RWPE1 (cell line): ENCODE data around the gene FRA10AC1.
"Not testable (repeated sequence)": the region's sequence is repeated elsewhere in the genome, so short reads cannot be mapped to it uniquely, and the experiment has no call there.

ENCODE experiments used
- CTCF ChIA-PET: fragments of 350-600 bp; sonication (Branson Sonifier 250); formaldehyde crosslinking; extraction: SDS; loops from one replicate; lab custom pipeline; 2021; lab: Yijun Ruan, JAX
- POLR2A ChIA-PET: fragments of 400-600 bp; formaldehyde crosslinking; extraction: SDS; loops from one replicate; lab custom pipeline; 2020; ENCODE audit warnings: antibody characterized with exemption; ENCODE audit not compliant: low non-redundant PET; lab: Yijun Ruan, JAX
- DNase-seq: peaks from one replicate; pipeline ENCODE4 v3.0.0; 2012; ENCODE audit warnings: low spot score
- H3K27ac ChIP-seq: fragments of 450-650 bp; 2 replicates; pipeline ENCODE4 v1.5.1; 2017
- TF ChIP-seq, protein P1 (sequence below): fragments of 450-650 bp; conservative IDR thresholded peaks from 2 replicates; pipeline ENCODE4 v1.5.1; 2017; ENCODE audit warnings: low read depth, mild to moderate bottlenecking

The FRA10AC1 gene

DNA sequence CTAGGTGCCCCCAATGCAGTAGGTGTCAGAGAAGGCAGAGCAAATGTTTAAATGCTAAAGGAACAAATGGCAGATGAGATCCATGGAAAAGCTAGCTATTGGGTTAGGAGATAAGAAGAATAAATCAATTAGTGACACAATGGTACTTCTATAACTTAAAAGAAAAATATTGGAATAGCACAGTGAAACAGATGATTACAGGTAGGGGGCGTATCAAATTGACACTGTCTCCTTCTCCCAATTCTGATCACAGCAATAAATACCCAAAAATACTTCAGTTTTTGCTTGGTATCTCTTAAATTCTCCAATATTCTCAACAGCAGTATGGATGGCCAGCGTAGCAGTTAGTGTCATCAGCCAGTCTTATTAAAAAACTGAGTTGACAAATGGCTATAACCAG lies 5.2 kb downstream of the FRA10AC1 start:
- CTCF ChIA-PET, result interaction anchor here (0.6 to 1.1 kb wide), 3 partner anchors 10 to 199 kb away, joined by 3 read pairs; no protein-coding TSS in a partner anchor
- TF ChIP-seq, protein P1, sequence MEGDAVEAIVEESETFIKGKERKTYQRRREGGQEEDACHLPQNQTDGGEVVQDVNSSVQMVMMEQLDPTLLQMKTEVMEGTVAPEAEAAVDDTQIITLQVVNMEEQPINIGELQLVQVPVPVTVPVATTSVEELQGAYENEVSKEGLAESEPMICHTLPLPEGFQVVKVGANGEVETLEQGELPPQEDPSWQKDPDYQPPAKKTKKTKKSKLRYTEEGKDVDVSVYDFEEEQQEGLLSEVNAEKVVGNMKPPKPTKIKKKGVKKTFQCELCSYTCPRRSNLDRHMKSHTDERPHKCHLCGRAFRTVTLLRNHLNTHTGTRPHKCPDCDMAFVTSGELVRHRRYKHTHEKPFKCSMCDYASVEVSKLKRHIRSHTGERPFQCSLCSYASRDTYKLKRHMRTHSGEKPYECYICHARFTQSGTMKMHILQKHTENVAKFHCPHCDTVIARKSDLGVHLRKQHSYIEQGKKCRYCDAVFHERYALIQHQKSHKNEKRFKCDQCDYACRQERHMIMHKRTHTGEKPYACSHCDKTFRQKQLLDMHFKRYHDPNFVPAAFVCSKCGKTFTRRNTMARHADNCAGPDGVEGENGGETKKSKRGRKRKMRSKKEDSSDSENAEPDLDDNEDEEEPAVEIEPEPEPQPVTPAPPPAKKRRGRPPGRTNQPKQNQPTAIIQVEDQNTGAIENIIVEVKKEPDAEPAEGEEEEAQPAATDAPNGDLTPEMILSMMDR, result no peak
- H3K27ac ChIP-seq, result no peak overlapping the region
- DNase-seq, result no peak
- POLR2A ChIA-PET, result no interaction called here

DNA sequence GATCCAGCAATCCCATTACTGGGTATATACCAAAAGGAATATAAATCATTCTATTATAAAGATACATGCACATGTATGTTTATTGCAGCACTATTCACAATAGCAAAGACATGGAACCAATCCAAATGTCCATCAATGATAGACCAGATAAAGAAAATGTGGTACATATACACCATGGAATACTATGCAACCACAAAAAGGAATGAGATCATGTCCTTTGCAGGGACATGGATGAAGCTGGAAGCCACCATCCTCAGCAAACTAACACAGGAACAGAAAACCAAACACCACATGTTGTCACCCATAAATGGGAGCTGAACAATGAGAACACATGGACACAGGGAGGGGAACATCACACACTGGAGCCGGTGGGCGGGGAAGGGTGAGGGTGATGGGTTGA lies 5.8 kb downstream of the FRA10AC1 start:
- CTCF ChIA-PET, result interaction anchor here (0.6 to 1.0 kb wide), 2 partner anchors 11 to 199 kb away, joined by 3 read pairs; no protein-coding TSS in a partner anchor
- DNase-seq, H3K27ac ChIP-seq, POLR2A ChIA-PET: not testable (repeated sequence)

DNA sequence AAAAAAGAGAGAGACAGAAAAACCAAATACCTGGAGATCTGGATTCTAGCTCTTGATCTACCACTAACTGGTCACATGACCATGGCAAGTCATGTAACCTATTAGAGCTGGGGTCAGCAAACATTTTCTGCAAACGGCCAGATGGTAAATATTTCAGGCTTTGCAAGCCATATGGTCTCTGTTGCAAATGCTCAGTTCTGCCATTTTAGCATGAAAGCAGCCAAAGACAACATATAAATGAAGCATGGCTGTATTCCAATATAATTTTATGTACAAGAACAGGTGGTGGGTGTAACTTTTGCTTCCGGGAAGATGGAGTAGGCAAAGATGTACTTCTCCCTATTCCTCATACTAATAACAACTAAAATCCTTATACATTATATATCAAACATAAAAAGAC lies 6.7 kb downstream of the FRA10AC1 start:
- ChIA-PET POLR2A (no interaction called here), CTCF (interaction anchor here (0.6 to 0.7 kb wide), 3 partner anchors 15 to 173 kb away, joined by 3 to 8 read pairs (median 3); no protein-coding TSS in a partner anchor)
- DNase-seq, result no peak
- H3K27ac ChIP-seq, result no peak overlapping the region
- TF ChIP-seq, protein P1, result no peak

DNA sequence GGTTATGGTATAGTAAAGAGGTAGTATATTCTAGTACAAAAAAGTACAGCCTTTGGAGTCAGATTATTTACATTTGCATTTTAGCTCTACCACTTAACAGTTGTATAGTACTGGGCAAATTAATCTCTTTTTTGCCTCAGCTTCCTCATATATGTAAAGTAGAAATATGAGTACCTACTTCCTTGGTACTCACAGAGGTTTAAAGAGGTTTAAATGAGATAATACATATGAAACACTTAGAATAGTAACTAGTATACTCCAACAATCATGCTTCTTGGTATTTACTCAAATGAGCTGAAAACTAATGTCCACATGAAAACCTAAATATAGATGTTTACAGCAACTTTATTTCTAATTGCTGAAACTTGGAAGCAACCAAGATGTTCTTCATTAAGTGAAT lies 14.7 kb downstream of the FRA10AC1 start:
- H3K27ac ChIP-seq, result no peak overlapping the region
- TF ChIP-seq, protein P1, result no peak
- ChIA-PET POLR2A (no interaction called here), CTCF (no interaction called here)
- DNase-seq, result no peak

DNA sequence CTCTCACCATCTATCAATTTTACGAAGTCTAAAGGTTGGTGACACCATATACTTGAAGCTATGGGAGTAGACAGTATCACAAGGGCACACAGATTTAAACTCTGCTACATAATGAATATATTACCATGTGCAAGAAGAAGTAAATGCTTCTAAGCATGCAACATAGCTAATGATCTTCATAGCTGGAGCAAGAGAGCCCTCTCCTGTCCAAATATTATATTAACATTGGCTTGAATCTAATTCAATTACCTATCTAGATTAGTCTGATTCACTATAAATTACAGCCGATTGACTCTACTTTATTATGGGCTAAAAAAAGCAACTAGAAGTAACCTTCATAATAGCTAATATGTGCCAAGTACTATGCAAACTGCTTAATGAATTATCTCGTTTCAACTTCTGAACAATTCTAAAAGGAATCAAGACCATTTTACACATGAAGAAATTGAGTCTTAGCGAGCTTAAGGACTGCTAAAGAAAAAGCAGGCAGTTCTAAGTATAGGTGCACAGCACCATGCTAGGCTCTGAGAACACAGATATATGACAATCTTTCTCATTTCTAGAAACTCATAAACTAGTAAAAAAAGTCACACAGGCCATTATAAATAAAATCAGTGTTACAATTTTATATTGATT lies 21.9 kb downstream of the FRA10AC1 start:
- ChIA-PET POLR2A (no interaction called here), CTCF (interaction anchor here (0.5 to 1.3 kb wide), 7 partner anchors 15 to 619 kb away, joined by 3 to 8 read pairs (median 5); no protein-coding TSS in a partner anchor)
- TF ChIP-seq, protein P1, result peak; percentile 36
- peak; percentile 51 for DNase-seq
- H3K27ac ChIP-seq, result no peak overlapping the region

DNA sequence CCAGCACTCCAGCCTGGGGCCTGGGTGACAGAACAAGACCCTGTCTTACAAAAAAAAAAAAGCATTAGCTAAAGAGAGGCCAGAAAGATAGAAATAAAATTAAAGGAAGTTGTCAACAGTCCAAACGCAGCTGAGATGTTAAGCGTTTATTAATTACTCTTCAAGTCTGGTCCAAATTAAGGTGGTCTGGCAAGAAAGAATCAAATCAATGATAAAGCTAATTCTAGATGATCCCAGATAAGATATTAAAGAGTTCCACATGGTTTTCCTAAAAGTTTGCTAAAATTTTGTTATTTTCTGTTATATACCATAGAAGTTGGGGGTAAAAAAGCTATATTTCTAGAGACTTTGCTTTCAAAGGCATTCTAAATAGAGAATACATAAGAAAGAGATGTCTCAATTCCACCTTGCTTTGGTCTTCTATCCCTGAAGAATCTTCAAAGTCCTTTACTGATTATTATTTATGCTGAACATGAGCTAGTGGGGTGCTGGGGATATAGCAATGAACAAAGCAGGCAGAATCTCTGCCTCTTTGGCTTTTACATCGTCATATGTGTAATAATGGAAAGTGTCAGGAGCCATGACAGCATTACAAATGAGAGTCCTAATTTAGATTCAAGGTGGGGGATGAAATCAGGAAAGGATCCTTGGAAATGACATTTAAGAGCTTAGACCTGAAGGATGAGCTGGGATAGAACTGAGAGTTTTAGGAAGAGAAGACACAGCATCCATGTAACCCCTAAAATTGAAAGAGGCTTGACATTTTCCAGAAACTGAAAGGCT lies 23.4 kb downstream of the FRA10AC1 start:
- ChIA-PET POLR2A (no interaction called here), CTCF (interaction anchor here (0.6 to 1.9 kb wide), 3 partner anchors 124 to 884 kb away, joined by 3 to 8 read pairs (median 4); no protein-coding TSS in a partner anchor)
- TF ChIP-seq, protein P1, result no peak
- DNase-seq, result no peak
- no peak overlapping the region for H3K27ac ChIP-seq
